ENCODE measurements around the gene RASL10B. TPM values are rescaled to one million over a fixed set of nuclear protein-coding genes. Genes with fewer than 3 reads are reported as not detected.

RASL10B gene
- polyA plus RNA-seq, 1 donor from 2014 or later = 10.7 TPM

- H2AFZ ChIP-seq (ENCODE audit: low read depth, low read length) = no peak overlapping the region
- H3K4me3 ChIP-seq (ENCODE audit: low read length) = peak overlapping the region; percentile 90
- H3K27ac ChIP-seq (ENCODE audit: low read length) = peak overlapping the region; percentile 89
- TF ChIP-seq POLR2AphosphoS5 (IDR thresholded peaks at IDR 0.05) (no peak), EP300 (conservative IDR thresholded peaks at IDR 0.05; ENCODE audit: poor library complexity, severe bottlenecking) (no peak), MXI1 (conservative IDR thresholded peaks at IDR 0.05; ENCODE audit: poor library complexity, severe bottlenecking) (no peak), REST (IDR thresholded peaks at IDR 0.05; ENCODE audit: borderline replicate concordance) (no peak), RAD21 (conservative IDR thresholded peaks at IDR 0.05) (no peak), EZH2 (IDR thresholded peaks at IDR 0.05; ENCODE audit: borderline replicate concordance, insufficient read depth, low read length, poor library complexity, severe bottlenecking) (no peak), SMC3 (conservative IDR thresholded peaks at IDR 0.05; ENCODE audit: poor library complexity) (no peak), TAF1 (IDR thresholded peaks at IDR 0.05; ENCODE audit: low read depth) (no peak), CTCF (IDR thresholded peaks at IDR 0.05; ENCODE audit: poor library complexity, severe bottlenecking) (no peak)
- peak overlapping the region; percentile 88 for H3K9ac ChIP-seq (ENCODE audit: low read length)
- no peaks in the 10 kb centered on the region for H3F3A ChIP-seq (ENCODE audit: insufficient read depth, low read length, poor library complexity, severe bottlenecking)
- H3K36me3 ChIP-seq (ENCODE audit: insufficient read depth, low read length) = no peaks in the 10 kb centered on the region
- H3K27me3 ChIP-seq (ENCODE audit: insufficient read depth, low read depth, low read length) = no peaks in the 10 kb centered on the region
- no peaks in the 10 kb centered on the region for H3K79me2 ChIP-seq (replicated peaks; ENCODE audit: insufficient read depth, low read length)
- H4K20me1 ChIP-seq (ENCODE audit: insufficient read depth) = no peaks in the 10 kb centered on the region
- no peaks in the 10 kb centered on the region for H3K9me3 ChIP-seq (ENCODE audit: low read length)
- no peaks in the 10 kb centered on the region for H3K9me2 ChIP-seq (ENCODE audit: insufficient read depth, low read length)
- no peak overlapping the region for H3K4me2 ChIP-seq (ENCODE audit: low read length)
These were observed 33.8 kb downstream of the RASL10B start for GRCh38 chr17:35765086-35765710.

DNA sequence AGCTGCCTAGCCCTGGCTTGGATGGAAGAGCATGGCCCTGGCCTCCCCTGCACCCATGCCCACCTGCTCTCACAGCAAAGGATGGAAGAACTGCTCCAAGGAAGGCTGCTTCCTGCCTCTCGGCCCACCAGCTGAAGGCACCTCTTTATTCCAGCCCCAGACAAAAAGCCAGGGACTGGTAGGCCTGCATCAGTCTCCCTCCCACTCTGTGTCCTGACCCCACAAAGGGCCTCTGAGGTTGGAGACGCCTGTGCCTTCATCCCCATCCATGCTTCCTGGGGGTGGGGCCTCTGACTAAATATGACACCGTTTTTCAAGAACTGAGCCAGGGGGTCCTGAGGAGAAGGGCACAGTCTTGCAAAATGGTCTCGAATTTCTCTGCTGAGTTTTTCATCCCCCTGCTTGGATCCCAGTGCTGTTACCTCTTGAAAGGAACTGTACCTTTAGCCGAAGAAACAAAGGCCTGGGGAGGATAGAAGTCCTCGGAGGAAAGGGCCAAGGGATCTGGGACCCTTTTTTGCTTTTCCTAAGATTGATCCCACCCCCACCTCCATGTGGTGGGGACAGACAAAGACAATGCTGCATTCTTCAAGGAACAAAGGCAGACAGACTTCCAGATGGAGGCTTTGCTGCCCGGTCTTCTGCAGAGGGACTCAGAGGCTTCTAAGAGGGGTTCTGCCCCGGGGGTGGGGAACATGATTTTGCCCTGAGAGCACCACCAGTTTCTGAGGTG is 34.5 kb downstream of the RASL10B start:
- no peaks in the 10 kb centered on the region for H3F3A ChIP-seq (ENCODE audit: insufficient read depth, low read length, poor library complexity, severe bottlenecking)
- no peak overlapping the region for H3K27ac ChIP-seq (ENCODE audit: low read length)
- H3K36me3 ChIP-seq (ENCODE audit: insufficient read depth, low read length) = no peaks in the 10 kb centered on the region
- H3K9me3 ChIP-seq (ENCODE audit: low read length) = no peaks in the 10 kb centered on the region
- no peak overlapping the region for H3K9ac ChIP-seq (ENCODE audit: low read length)
- H3K9me2 ChIP-seq (ENCODE audit: insufficient read depth, low read length) = no peaks in the 10 kb centered on the region
- H3K4me3 ChIP-seq (ENCODE audit: low read length) = no peak overlapping the region
- no peak overlapping the region for H3K4me2 ChIP-seq (ENCODE audit: low read length)
- no peaks in the 10 kb centered on the region for H3K79me2 ChIP-seq (replicated peaks; ENCODE audit: insufficient read depth, low read length)
- no peak overlapping the region for H2AFZ ChIP-seq (ENCODE audit: low read depth, low read length)
- H3K27me3 ChIP-seq (ENCODE audit: insufficient read depth, low read depth, low read length) = no peaks in the 10 kb centered on the region
- no peaks in the 10 kb centered on the region for H4K20me1 ChIP-seq (ENCODE audit: insufficient read depth)
- TF ChIP-seq MXI1 (conservative IDR thresholded peaks at IDR 0.05; ENCODE audit: poor library complexity, severe bottlenecking) (no peak), EZH2 (IDR thresholded peaks at IDR 0.05; ENCODE audit: borderline replicate concordance, insufficient read depth, low read length, poor library complexity, severe bottlenecking) (no peak), EP300 (conservative IDR thresholded peaks at IDR 0.05; ENCODE audit: poor library complexity, severe bottlenecking) (no peak), RAD21 (conservative IDR thresholded peaks at IDR 0.05) (no peak), TAF1 (IDR thresholded peaks at IDR 0.05; ENCODE audit: low read depth) (no peak), POLR2AphosphoS5 (IDR thresholded peaks at IDR 0.05) (no peak), REST (IDR thresholded peaks at IDR 0.05; ENCODE audit: borderline replicate concordance) (no peak), SMC3 (conservative IDR thresholded peaks at IDR 0.05; ENCODE audit: poor library complexity) (no peak), CTCF (IDR thresholded peaks at IDR 0.05; ENCODE audit: poor library complexity, severe bottlenecking) (no peak)

Data from neural cell (in vitro differentiated cells).